ENCODE results near the gene MYL10. TPM values are rescaled to one million over a fixed set of nuclear protein-coding genes. Genes with fewer than 3 reads are reported as not detected.

MYL10 gene
- total RNA-seq, 1 donor, result not detected

DNA sequence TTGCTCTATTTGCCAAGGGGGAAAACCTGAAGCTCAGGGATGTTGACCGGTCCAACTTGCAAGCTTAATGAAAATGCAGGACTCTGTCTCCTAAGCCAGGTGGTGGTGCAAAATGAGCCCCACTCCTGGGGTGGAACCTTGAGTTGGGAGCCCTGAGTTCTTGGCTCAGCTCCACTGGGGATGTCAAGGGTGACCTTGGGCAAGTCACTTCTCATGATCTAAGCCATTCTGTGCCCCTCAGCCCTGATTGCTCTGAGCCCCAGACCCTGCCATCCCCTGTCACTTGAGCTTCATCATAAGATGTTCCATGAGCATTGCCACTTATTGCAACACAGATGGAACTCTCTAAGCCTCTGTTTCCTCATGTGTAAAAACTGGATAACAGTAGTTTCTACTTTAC lies 33.9 kb downstream of the MYL10 start:
- Histone ChIP-seq H3K27ac (ENCODE audit: low read depth, low read length) (no peak overlapping the region), H3K4me3 (ENCODE audit: insufficient read depth, low read length) (no peak overlapping the region), H3K9me3 (ENCODE audit: low read depth, low read length) (no peaks in the 10 kb centered on the region), H2AFZ (ENCODE audit: low read length) (no peak overlapping the region), H3K36me3 (ENCODE audit: insufficient read depth, low read length) (no peaks in the 10 kb centered on the region), H3K4me1 (ENCODE audit: insufficient read depth, low read length) (no peaks in the 10 kb centered on the region), H3K4me2 (ENCODE audit: insufficient read depth, low read length) (no peak overlapping the region), H3K79me2 (ENCODE audit: insufficient read depth, low read length) (no peaks in the 10 kb centered on the region), H3K27me3 (ENCODE audit: insufficient read depth, low read length) (peaks cover 15% of the 10 kb centered on the region), H4K20me1 (ENCODE audit: insufficient read depth, low read length) (no peaks in the 10 kb centered on the region)
- no peak for TF ChIP-seq CTCF (IDR thresholded peaks at IDR 0.05; ENCODE audit: extremely low read depth, low read depth, low read length)
- DNase-seq (ENCODE audit: insufficient read length, low spot score, missing footprints), result no peak

GRCh38 chr7:101594790-101595189 lies 34.3 kb downstream of the MYL10 start:
- H3K4me2 ChIP-seq (ENCODE audit: insufficient read depth, low read length), result no peak overlapping the region
- no peak overlapping the region for H3K27ac ChIP-seq (ENCODE audit: low read depth, low read length)
- H3K36me3 ChIP-seq (ENCODE audit: insufficient read depth, low read length), result no peaks in the 10 kb centered on the region
- H3K79me2 ChIP-seq (ENCODE audit: insufficient read depth, low read length), result no peaks in the 10 kb centered on the region
- no peak overlapping the region for H2AFZ ChIP-seq (ENCODE audit: low read length)
- peak; percentile 69 for DNase-seq (ENCODE audit: insufficient read length, low spot score, missing footprints)
- H3K4me3 ChIP-seq (ENCODE audit: insufficient read depth, low read length), result no peak overlapping the region
- H4K20me1 ChIP-seq (ENCODE audit: insufficient read depth, low read length), result no peaks in the 10 kb centered on the region
- H3K4me1 ChIP-seq (ENCODE audit: insufficient read depth, low read length), result no peaks in the 10 kb centered on the region
- TF ChIP-seq CTCF (IDR thresholded peaks at IDR 0.05; ENCODE audit: extremely low read depth, low read depth, low read length), result no peak
- H3K9me3 ChIP-seq (ENCODE audit: low read depth, low read length), result no peaks in the 10 kb centered on the region
- peaks cover 15% of the 10 kb centered on the region for H3K27me3 ChIP-seq (ENCODE audit: insufficient read depth, low read length)

- no peaks in the 10 kb centered on the region for H4K20me1 ChIP-seq (ENCODE audit: insufficient read depth, low read length)
- no peak overlapping the region for H3K4me3 ChIP-seq (ENCODE audit: insufficient read depth, low read length)
- H3K4me1 ChIP-seq (ENCODE audit: insufficient read depth, low read length), result no peaks in the 10 kb centered on the region
- H3K27me3 ChIP-seq (ENCODE audit: insufficient read depth, low read length), result peaks cover 15% of the 10 kb centered on the region
- TF ChIP-seq CTCF (IDR thresholded peaks at IDR 0.05; ENCODE audit: extremely low read depth, low read depth, low read length), result no peak
- no peak overlapping the region for H3K4me2 ChIP-seq (ENCODE audit: insufficient read depth, low read length)
- no peak overlapping the region for H2AFZ ChIP-seq (ENCODE audit: low read length)
- no peak overlapping the region for H3K27ac ChIP-seq (ENCODE audit: low read depth, low read length)
- H3K79me2 ChIP-seq (ENCODE audit: insufficient read depth, low read length), result no peaks in the 10 kb centered on the region
- no peaks in the 10 kb centered on the region for H3K9me3 ChIP-seq (ENCODE audit: low read depth, low read length)
- no peaks in the 10 kb centered on the region for H3K36me3 ChIP-seq (ENCODE audit: insufficient read depth, low read length)
- DNase-seq (ENCODE audit: insufficient read length, low spot score, missing footprints), result peak; percentile 41
Measured at GRCh38 chr7:101593556-101593955, 35.5 kb downstream of the MYL10 start.

DNA sequence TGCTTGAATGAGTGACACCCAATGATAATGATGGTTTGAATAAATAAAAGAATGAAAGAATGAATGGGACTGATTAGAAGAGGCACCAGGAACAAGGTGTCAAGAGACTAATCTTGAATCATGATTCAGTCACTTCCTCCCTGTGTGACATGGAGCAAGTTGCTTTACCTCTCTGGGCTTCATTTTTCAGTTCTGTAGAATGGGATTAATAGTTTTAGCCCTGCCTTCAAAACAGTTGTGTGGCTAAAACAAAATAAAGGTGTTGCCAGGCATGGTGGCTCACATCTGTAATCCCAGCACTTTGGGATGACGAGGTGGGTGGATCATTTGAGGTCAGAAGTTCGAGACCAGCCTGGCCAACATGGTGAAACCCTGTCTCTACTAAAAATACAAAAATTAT lies 37.6 kb downstream of the MYL10 start:
- no peak overlapping the region for H3K4me3 ChIP-seq (ENCODE audit: insufficient read depth, low read length)
- H3K36me3 ChIP-seq (ENCODE audit: insufficient read depth, low read length), result no peaks in the 10 kb centered on the region
- no peak overlapping the region for H2AFZ ChIP-seq (ENCODE audit: low read length)
- H3K79me2 ChIP-seq (ENCODE audit: insufficient read depth, low read length), result no peaks in the 10 kb centered on the region
- no peaks in the 10 kb centered on the region for H3K9me3 ChIP-seq (ENCODE audit: low read depth, low read length)
- no peak overlapping the region for H3K27ac ChIP-seq (ENCODE audit: low read depth, low read length)
- no peak for DNase-seq (ENCODE audit: insufficient read length, low spot score, missing footprints)
- no peaks in the 10 kb centered on the region for H3K4me1 ChIP-seq (ENCODE audit: insufficient read depth, low read length)
- TF ChIP-seq CTCF (IDR thresholded peaks at IDR 0.05; ENCODE audit: extremely low read depth, low read depth, low read length), result no peak
- H3K27me3 ChIP-seq (ENCODE audit: insufficient read depth, low read length), result peaks cover 17% of the 10 kb centered on the region
- H4K20me1 ChIP-seq (ENCODE audit: insufficient read depth, low read length), result no peaks in the 10 kb centered on the region
- H3K4me2 ChIP-seq (ENCODE audit: insufficient read depth, low read length), result no peak overlapping the region
